ENCODE data around the gene CFAP299.

- TF ChIP-seq SUZ12 (IDR thresholded peaks at IDR 0.05; ENCODE audit: extremely low read depth, insufficient read depth, insufficient read length) (no peak), YY1 (IDR thresholded peaks at IDR 0.05; ENCODE audit: insufficient read depth, insufficient read length) (no peak), ZNF274 (IDR thresholded peaks at IDR 0.05; ENCODE audit: low read depth, low read length) (no peak)
Observed at GRCh38 chr4:80465238-80465637, 129.7 kb downstream of the CFAP299 start.
